GM19238 (cell line): Measurements from ENCODE around the gene LYRM9.
"Not testable (repeated sequence)": the region's sequence is repeated elsewhere in the genome, so short reads cannot be mapped to it uniquely, and the experiment has no call there.

Source experiments
- DNase-seq: peaks from one replicate; pipeline ENCODE4 v3.0.0; 2011; ENCODE audit warnings: low spot score; ENCODE audit not compliant: insufficient read length

LYRM9 gene

GRCh38 chr17:27878776-27879562 lies 14.2 kb downstream of the LYRM9 start:
- no peak for DNase-seq

GRCh38 chr17:27873746-27874145 lies 19.4 kb downstream of the LYRM9 start:
- DNase-seq, result no peak

GRCh38 chr17:27873211-27873610 lies 20.0 kb downstream of the LYRM9 start:
- DNase-seq, result no peak

GRCh38 chr17:27872776-27873175 lies 20.4 kb downstream of the LYRM9 start:
- no peak for DNase-seq

- no peak for DNase-seq
Measured at GRCh38 chr17:27871407-27871806, 21.8 kb downstream of the LYRM9 start.

GRCh38 chr17:27870345-27870744 lies 22.8 kb downstream of the LYRM9 start:
- DNase-seq, result no peak

GRCh38 chr17:27868565-27868964 lies 24.6 kb downstream of the LYRM9 start:
- DNase-seq, result no peak

GRCh38 chr17:27862840-27863239 lies 30.3 kb downstream of the LYRM9 start:
- no peak for DNase-seq

GRCh38 chr17:27862004-27862403 lies 31.2 kb downstream of the LYRM9 start:
- DNase-seq, result no peak

GRCh38 chr17:27860971-27861664 lies 32.0 kb downstream of the LYRM9 start:
- no peak for DNase-seq

GRCh38 chr17:27858621-27859305 lies 34.4 kb downstream of the LYRM9 start:
- DNase-seq, result no peak

- no peak for DNase-seq
Measured at GRCh38 chr17:27856676-27857432, 36.3 kb downstream of the LYRM9 start.

- no peak for DNase-seq
Measured at GRCh38 chr17:27855454-27855853, 37.7 kb downstream of the LYRM9 start.

- DNase-seq, result no peak
Measured at GRCh38 chr17:27854163-27854562, 39.0 kb downstream of the LYRM9 start.

GRCh38 chr17:27853091-27853490 lies 40.1 kb downstream of the LYRM9 start:
- no peak for DNase-seq

- no peak for DNase-seq
Measured at GRCh38 chr17:27849474-27850185, 43.5 kb downstream of the LYRM9 start.

GRCh38 chr17:27848931-27849330 lies 44.2 kb downstream of the LYRM9 start:
- no peak for DNase-seq

GRCh38 chr17:27846808-27847307 lies 46.3 kb downstream of the LYRM9 start:
- DNase-seq, result not testable (repeated sequence)

GRCh38 chr17:27846042-27846655 lies 47.0 kb downstream of the LYRM9 start:
- DNase-seq, result no peak
